SKM-1 treated with dmso at 0.1 percent for 144 hours (cell line): ENCODE measurements around the gene SULT1A2.
"Not testable (repeated sequence)": the region's sequence is repeated elsewhere in the genome, so short reads cannot be mapped to it uniquely, and the experiment has no call there.

Source experiments
- DNase-seq: peaks from one replicate; lab custom pipeline; 2025; ENCODE audit not compliant: unreplicated experiment; lab: John Stamatoyannopoulos, UW

Gene SULT1A2

GRCh38 chr16:28609631-28610594, 13.1 kb upstream of the SULT1A2 start, which contains the start of gene SULT1A1:
TSS of gene SULT1A1 (minus strand) at chr16:28610044. CDS start at chr16:28608855, 1,189 bp downstream.
- DNase-seq: no peak

GRCh38 chr16:28608867-28609596, 12.2 kb upstream of the SULT1A2 start:
- not testable (repeated sequence) for DNase-seq

- not testable (repeated sequence) for DNase-seq
Measured at GRCh38 chr16:28608496-28608808, 11.6 kb upstream of the SULT1A2 start.

GRCh38 chr16:28607681-28608495, 11.0 kb upstream of the SULT1A2 start:
- DNase-seq: not testable (repeated sequence)

- no peak for DNase-seq
Measured at GRCh38 chr16:28607116-28607623, 10.3 kb upstream of the SULT1A2 start.

GRCh38 chr16:28606291-28607115, 9.7 kb upstream of the SULT1A2 start:
- DNase-seq: no peak

GRCh38 chr16:28604186-28604565, 7.3 kb upstream of the SULT1A2 start:
- DNase-seq: no peak

- no peak for DNase-seq
Measured at GRCh38 chr16:28603381-28604185, 6.7 kb upstream of the SULT1A2 start.

GRCh38 chr16:28602529-28602928, 5.7 kb upstream of the SULT1A2 start:
- DNase-seq: no peak

GRCh38 chr16:28602062-28602461, 5.2 kb upstream of the SULT1A2 start:
- not testable (repeated sequence) for DNase-seq

- DNase-seq: not testable (repeated sequence)
Measured at GRCh38 chr16:28601589-28601988, 4.7 kb upstream of the SULT1A2 start.

GRCh38 chr16:28600965-28601364, 4.1 kb upstream of the SULT1A2 start:
- not testable (repeated sequence) for DNase-seq

- DNase-seq: not testable (repeated sequence)
Measured at GRCh38 chr16:28599377-28600285, 2.8 kb upstream of the SULT1A2 start.

GRCh38 chr16:28597692-28598261, 927 bp upstream of the SULT1A2 start:
- DNase-seq: no peak

- no peak for DNase-seq
Measured at GRCh38 chr16:28596115-28596630, 677 bp downstream of the SULT1A2 start.

GRCh38 chr16:28595451-28595850, 1.4 kb downstream of the SULT1A2 start:
- DNase-seq: not testable (repeated sequence)

- no peak for DNase-seq
Measured at GRCh38 chr16:28592979-28593553, 3.8 kb downstream of the SULT1A2 start.
